ENCODE measurements around the gene MAN1B1. TPM values are rescaled to one million over a fixed set of nuclear protein-coding genes. Genes with fewer than 3 reads are reported as not detected.
"Not testable (repeated sequence)": the region's sequence is repeated elsewhere in the genome, so short reads cannot be mapped to it uniquely, and the experiment has no call there.

The MAN1B1 gene
- total RNA-seq, 1 donor from 2014 or later, result 55.1 TPM

DNA sequence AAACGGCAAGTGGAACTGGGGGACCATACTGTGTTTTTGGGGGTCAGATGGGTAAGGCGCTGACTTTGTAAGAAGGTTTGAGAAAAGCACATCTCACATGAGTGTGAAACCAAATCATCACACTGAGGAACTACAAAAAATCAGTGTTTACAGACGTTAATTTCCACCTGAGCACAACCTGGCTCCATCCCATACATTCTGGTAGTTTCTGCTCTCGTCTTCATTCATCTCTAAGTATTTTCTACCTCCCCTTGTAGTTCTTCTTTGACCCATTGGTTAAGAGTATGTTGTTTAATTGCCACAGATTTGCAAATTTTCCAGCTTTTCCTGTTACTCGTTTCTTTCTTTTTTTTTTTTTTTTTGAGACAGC is 36.7 kb downstream of the MAN1B1 start:
- intact Hi-C loops (cut with micrococcal nuclease), result no loop called here

DNA sequence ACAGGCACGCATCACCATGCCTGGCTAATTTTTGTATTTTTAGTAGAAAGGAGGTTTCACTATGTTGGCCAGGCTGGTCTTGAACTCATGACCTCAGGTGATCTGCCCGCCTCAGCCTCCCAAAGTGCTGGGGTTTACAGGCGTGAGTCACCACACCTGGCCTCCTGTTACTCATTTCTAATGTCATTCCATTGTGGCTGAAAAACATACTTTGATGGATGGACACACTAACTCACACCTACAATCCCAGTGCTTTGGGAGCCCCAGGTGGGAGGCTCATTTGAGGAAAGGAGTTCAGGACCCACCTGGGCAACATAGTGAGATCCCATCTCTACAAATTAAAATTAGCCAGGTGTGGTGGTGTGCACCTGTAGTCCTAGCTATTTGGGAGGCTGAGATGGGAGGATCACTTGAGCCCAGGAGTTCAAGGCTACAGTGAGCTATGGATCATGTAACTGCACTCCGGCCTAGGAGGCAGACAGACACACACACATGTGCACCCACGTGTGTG is 37.2 kb downstream of the MAN1B1 start:
- intact Hi-C loops (cut with micrococcal nuclease), result not testable (repeated sequence)

DNA sequence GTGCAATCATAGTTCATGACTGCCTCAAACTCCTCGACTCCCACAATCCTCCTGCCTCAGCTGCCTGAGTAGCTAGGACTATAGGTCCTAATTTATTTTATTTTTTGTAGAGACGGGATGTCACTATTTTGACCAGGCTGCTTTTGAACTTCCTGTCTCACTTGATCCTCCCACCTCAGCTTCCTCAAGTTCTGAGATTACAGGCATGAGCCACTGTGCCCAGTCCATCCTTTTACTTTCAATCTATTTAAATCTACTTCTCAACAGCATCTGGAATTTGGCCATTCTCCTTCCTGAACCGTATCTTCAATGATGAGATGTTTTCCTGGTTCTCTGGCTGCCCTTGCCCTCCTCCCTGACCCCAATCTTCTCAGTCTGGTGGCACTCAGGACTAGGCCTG is 40.0 kb downstream of the MAN1B1 start:
- intact Hi-C loops (cut with micrococcal nuclease), result loop anchor here (1.0 to 5.0 kb wide), 3 partner anchors 31 to 81 kb away; partner anchors contain the start of genes ANAPC2, NDOR1, SSNA1 and TMEM203

DNA sequence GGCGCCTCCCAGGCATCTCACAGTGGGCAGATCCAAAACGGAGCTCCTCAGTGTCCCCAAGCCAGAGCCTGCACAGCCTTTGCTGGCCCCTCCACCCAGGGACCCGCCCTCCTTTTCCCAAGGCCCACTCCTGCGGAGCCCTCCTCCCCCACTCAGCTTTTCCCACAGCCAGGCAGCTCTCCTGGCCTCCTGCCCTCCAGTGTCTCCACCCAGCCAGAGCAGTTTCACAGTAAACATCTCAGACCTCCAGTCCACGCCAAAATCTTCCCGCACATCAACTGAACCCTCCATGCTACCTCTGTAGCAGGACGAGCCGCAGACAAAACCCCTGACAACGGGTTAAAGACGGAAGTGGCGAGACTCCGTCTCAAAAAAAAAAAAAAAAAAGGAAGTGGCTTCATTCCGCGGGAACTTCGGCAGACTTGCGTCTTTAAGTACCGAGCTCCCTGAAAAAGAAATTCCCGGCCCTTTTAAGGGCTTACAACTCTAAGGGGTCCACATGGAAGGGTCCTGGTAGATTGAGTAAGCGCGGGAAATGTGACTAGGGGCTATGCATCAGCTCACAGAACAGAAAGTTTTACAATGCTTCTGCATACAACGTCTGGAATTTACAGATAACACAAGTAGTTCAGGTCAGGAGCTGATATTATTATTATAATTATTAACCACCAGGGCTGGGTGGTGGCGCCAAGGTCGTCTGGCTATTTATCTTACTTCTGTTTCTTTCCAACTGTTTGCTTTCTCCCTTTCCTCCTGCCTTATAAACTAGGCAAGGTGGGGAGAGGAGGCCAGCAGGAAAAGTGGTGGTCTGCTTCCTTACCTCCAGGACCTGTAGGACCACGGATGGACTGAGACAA is 40.7 kb downstream of the MAN1B1 start:
- intact Hi-C loops (cut with micrococcal nuclease), result loop anchor here (1.0 to 5.0 kb wide), 4 partner anchors 32 to 95 kb away; partner anchors contain the start of genes ANAPC2, NDOR1, RNF208 and SSNA1

DNA sequence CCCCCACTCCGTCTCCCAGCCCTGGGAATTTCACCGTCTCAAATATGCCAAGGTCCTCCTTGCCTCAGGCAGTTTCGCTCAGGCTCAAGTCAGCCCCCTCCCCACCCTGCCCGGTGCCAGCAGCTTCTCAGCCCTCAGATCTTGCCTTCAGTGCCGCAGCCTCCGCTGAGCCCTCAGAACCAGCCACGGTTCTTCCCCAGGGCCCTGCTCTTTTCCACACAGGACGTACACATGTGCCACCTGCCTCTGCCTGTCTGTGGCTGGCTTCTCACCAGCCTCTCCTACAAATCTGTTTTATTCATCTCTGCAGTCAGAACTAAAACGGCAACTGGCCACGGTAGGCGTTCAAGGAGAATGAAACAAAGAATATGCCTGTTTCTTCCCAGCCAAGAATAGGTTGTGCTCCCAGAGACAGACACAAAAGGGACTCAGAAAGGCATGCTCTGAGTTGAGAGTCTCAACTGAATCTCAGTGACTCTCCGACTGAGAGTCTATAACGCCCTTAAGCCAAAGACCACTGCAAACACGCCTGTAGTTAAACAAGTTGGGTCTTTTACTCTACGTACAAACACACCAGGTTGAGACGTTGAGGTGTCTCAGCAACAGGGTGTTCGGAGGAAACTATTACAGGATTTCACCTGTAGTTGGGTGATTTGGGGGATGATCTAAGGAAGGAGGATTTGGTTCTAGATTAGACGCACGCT is 41.5 kb downstream of the MAN1B1 start:
- intact Hi-C loops (cut with micrococcal nuclease), result loop anchor here (2.0 to 5.0 kb wide), 3 partner anchors 59 to 94 kb away; partner anchors contain the start of genes ANAPC2, NDOR1, RNF208 and SSNA1

DNA sequence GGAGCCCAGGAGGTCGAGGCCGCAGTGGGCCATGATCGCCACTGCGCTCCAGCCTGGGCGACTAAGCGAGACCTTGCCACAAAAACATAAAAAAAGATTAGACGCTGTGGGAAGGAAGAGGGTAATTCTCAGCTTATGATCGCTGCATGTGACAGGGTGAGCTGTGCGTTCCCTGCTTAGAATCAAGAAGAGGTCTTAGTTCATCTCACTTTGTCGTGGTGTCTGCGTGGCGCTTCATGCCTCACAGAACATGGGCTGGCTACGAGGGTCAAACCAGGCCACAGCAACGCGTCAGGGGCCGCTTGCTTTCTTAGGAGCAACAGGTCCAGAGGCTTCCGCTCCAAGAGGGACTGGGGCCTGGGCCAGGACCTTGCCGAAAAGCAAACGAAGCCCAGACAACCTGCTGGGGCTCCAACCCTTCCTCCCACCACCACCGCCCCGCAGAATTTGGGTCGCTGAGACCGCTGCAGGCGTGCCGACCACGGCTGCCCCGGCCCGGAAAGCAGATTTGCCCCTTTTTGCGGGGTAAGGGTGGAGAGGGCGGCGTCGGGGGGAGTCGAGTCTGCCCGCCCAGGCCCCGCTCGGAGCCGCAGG is 42.2 kb downstream of the MAN1B1 start:
- intact Hi-C loops (cut with micrococcal nuclease), result loop anchor here (2.0 to 5.0 kb wide), 3 partner anchors 58 to 94 kb away; partner anchors contain the start of genes ANAPC2, NDOR1, RNF208 and SSNA1

DNA sequence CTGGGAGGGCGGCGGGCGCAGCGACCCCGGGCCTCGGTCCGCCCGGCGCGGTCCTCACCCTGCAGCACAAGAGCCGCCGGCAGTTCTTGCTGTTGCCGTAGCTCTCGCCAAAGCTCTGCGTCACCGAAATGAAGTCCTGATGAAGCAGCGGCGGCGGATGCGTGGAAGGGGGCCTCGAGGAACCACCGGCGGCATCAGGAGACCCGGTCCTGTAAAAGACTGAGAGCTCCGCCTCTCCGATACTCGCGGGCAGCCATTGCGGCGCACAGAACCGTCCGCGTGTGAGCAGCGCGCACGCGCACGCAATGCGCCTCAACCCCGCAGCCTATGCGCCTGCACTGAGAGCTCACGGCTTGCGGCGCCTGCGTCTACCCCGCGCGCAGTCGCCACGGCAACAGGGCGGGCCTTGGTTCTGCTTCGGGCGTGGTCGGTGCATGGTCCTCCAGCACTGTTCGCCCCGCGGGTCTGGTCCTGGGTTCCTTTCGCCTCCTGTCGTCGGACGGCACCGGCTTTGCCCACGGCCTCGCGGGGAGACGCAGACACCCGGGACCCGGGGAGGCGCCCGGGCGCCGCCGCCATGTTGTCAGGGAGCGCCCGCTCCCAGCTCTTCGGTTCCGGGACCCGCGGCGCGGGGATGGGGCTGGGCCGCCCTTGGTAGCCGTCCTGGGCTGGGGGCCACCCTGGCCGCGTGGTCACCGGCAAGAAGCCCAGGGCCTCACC is 42.8 kb downstream of the MAN1B1 start:
- intact Hi-C loops (cut with micrococcal nuclease), result loop anchor here (2.0 to 5.0 kb wide), 3 partner anchors 58 to 93 kb away; partner anchors contain the start of genes ANAPC2, NDOR1, RNF208 and SSNA1

DNA sequence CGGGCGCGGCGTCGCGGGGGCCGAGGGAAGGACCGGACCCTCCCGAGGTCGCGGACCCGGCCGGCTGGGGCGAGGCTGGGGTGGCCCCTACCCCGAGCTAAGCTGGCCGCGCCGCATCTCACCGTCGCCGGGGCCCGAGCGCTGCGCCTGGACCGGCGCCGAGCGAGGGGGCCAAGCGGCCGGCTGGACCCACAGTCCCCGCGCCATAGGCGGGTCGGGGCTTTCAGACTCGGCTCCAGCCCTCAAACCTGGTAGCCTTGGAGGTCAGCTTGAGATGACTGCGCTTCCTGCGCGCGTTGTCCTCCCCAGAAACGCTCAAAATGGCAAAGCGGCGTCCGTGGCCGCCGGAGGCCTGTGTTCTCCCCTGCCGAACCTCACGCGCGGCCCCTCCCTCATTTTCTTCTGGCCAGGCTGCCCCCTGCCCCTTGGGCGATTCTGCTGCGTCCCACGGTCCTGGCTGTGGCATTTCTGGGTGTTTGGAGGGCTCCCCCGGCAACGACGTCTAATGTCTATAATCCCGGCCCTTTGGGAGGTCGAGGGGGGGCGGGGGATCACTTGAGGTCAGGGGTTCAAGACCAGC is 43.5 kb downstream of the MAN1B1 start:
- intact Hi-C loops (cut with micrococcal nuclease), result no loop called here

DNA sequence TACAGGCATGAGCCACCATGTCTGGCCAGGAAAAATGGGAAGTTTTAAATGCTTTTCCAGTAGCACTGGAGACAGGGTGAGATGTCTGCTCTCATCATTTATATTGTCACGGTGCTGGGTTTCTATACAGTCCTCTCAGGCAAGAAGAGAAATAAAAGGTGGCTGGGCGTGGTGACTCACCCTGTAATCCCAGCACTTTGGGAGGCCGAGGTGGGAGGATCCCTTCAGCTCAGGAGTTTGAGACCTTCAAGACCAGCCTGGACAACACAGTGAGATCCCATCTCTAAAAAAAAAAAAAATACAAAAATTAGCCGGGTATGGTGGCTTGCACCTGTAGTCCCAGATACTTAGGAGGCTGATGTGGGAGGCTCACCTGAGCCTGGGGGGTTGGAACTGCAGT is 47.4 kb downstream of the MAN1B1 start:
- intact Hi-C loops (cut with micrococcal nuclease), result no loop called here

DNA sequence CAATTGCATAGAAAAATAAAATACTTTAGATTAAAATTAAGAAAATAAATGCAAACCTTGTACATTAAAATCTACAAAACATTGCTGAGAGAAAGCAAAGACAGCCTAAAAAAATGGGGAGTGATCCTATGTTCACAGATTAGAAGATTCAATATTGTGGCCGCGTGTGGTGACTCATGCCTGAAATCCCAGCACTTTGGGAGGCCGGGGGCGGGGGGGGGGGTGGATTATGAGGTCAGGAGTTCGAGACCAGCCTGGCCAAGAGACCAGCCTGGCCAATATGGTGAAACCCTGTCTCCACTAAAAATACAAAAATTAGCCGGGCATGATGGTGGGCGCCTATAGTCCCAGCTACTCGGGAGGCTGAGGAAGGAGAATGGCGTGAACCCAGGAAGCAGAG is 48.4 kb downstream of the MAN1B1 start:
- intact Hi-C loops (cut with micrococcal nuclease), result not testable (repeated sequence)

DNA sequence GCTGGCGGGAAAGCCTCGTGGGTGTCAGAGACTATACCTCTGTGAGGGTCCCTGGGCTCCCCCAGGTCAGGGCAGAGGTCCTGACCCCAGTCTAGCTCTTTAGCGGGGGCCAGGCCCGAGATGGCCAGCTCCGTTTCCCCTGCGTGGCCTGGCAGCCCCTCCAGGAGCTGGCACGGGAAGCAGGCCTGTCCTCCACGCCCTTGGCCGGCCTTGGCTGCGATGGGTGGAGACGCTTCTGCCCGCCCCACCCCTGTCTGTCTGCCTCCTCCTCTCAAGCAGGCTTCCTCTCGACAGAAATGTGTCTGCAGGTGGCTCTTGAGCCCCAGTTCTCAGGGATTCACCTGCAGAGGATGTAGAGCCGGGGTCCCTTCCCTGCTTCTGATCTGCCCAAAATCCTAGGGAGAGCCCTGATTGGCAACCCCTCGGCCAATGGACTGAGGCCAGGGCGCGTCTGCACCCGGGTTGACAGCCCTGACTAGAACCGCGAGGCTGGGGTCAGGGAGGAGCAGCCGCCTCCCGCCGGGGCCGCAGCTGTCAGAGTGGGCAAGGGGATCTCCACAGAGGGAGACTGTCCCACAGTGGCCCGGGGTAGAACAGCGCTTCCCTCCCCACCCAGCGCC is 49.6 kb downstream of the MAN1B1 start:
- intact Hi-C loops (cut with micrococcal nuclease), result no loop called here

DNA sequence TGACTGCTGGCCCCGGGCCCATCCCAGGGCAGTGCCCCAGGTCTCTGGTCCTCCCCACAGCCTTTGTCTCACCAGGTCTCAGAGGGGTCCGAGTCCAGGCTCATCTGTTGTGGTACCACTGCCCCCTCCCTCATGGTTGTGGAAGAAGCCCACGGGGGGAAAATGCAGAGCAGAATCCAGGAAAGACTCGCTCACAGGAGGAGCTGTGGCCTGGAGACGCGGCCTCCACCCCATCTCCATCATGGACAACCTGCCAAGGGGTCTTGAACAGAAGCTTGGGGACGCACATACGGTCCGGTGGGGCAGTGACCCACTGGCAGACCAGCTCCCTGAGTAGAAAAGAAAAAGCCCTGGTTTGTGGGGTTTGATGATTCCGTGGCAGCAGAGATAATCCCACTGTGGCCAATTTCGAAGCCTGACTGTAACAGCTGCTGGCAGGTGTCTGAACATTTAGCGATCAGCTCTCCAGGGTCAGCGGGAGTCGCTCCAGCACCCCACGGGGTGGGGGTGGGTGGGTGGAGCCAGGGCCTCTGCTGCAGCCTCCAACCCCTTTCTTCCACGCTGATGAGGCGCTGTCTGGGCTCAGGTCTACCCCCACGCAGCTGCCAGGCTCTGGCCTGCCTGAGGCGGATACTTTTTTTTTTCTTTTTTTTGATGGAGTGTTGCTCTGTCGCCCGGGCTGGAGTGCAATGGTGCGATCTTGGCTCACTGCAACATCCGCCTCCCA is 50.3 kb downstream of the MAN1B1 start:
- intact Hi-C loops (cut with micrococcal nuclease), result no loop called here

DNA sequence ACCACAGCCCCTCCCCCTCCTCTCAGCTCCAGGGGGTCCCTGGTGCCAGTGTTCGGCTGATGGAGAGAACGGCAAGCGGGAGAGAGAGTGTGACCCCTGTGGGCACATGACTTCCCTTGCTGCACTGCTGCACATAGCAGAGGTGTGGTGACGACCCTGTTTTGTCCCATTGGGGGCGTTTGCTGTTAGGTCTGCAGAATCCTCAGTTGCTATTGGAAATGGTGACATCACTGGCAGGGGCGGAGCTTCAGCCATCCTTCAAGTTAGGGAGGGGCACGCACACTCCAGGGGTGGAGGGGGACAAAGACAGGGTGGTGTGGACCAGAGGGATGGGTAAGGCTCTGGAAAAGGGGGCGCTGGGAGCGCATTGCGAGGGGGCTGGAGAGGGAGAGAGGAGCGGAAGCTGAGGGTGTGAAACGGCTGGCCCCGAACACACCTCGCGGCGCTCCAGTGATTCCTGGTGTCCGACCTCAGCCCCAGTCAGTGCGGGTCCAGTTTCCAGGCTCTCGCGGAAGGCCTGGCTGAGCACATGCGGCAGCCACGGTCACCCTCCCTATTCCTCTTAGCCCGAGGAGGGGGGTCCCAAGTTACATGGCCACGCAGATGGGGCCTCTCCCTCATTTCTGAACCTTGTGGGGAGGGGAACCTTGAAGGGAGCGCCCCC is 51.4 kb downstream of the MAN1B1 start:
- intact Hi-C loops (cut with micrococcal nuclease), result no loop called here

DNA sequence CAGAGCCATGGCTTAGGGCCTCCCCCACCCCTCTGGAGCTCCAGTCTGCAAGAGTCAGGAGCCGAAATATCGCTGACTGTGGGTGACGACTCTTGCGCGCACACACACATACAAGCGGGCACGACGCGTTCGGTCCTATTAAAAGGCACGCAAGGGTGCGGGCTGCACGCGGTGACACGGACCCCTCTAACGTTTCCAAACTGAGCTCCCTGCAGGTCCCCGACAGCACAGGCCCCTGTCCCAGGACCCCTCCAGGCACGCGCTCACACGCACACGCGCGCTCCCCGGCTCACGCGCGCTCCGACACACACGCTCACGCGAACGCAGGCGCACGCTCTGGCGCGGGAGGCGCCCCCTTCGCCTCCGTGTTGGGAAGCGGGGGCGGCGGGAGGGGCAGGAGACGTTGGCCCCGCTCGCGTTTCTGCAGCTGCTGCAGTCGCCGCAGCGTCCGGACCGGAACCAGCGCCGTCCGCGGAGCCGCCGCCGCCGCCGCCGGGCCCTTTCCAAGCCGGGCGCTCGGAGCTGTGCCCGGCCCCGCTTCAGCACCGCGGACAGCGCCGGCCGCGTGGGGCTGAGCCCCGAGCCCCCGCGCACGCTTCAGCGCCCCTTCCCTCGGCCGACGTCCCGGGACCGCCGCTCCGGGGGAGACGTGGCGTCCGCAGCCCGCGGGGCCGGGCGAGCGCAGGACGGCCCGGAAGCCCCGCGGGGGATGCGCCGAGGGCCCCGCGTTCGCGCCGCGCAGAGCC is 52.1 kb downstream of the MAN1B1 start, which contains the start of gene GRIN1:
TSS of gene GRIN1 (plus strand) at position 433 of the 746 bp plus-strand sequence. CDS start 333 bp downstream, outside the sequence.
- intact Hi-C loops (cut with micrococcal nuclease), result no loop called here

DNA sequence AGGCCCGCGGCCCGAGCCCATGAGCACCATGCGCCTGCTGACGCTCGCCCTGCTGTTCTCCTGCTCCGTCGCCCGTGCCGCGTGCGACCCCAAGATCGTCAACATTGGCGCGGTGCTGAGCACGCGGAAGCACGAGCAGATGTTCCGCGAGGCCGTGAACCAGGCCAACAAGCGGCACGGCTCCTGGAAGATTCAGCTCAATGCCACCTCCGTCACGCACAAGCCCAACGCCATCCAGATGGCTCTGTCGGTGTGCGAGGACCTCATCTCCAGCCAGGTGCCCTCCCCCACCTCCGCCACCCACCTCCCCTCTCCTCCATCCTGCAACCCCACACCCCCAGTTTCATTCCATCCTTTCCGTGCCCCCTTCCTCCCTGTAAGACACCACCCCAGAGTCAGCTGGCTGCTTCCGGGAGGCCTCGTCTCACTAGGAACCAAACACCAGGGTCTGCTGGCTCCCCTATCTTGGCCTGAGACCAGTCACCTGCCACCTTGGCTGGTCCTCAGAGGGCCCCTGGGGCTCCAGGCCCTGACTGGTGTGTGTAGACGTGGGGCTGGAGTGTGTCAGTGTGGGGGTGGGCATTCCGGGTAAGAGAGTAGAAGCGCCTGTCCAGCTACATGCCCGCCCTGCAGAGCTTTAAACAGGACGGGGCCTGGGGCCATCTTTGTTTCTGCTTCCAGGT is 52.8 kb downstream of the MAN1B1 start:
- intact Hi-C loops (cut with micrococcal nuclease), result no loop called here

DNA sequence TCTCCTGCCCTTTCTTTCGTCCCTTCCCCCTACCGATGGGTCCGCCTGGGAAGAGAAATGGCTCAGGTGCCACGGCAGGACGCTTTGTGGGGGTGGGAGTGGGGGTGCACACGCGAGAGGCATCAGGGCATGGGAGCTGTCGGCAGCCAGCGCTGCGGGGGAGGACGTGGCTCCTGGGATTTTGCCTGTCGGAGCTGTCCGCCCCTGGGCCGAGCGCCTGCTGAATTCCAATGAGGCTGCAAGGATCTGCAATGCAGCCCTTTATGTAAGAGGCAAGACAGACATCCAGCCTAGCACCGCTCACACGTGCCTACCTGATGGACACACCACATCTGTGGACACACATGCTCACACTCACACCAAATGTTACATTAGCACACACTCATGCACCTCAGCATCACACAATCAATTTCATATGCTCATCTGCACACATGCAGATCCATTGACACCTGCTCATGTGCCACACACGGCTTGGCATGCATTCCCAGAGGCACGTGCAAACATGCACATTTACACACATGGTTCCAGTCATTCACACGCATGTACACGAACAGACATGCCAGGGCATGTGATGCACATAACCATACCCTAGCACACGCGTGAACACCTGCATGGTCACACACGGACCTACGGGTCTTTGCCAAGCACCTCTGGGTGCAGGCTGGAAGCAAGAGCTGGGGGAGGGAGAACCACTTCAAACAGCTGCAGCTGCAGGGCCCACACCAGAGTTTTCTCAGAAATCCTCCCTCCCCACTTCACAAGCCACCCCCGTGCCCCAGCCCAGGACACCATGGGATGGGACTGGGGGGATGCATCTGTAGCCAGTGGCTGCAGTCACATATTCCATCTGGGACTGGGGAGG is 53.6 kb downstream of the MAN1B1 start:
- intact Hi-C loops (cut with micrococcal nuclease), result no loop called here

Measured in T-helper 2 cell treated with Interferon-gamma antibody and Interleukin-4, amounts not matched to agents 100 ng/mL and 5 ng/mL, for 36 hours (primary cell).